Central memory CD8-positive, alpha-beta T cell (primary cell): ENCODE measurements around the gene COX7B2.

ENCODE experiments used
- ATAC-seq: fragments of 150-1000 bp; cut with Tn5 transposase; replicated peaks from 2 replicates; pipeline ENCODE4 v1.10.0; 2022; ENCODE audit warnings: mild to moderate bottlenecking, moderate FRiP score, moderate number of reproducible peaks; ENCODE audit not compliant: poor library complexity, severe bottlenecking; ENCODE audit errors: extremely low read depth
- DNase-seq, 2 donors: peaks; one replicate each; pipeline ENCODE4 v3.0.0; 2021; ENCODE audit warnings: low spot score in 2 of 2
- H3K27ac Mint-ChIP-seq: one replicate; pipeline ENCODE4 v1.8.0; 2022; ENCODE audit warnings: low read depth, mild to moderate bottlenecking, moderate library complexity, mixed read lengths
- H3K27me3 Mint-ChIP-seq: one replicate; pipeline ENCODE4 v1.8.0; 2022; ENCODE audit warnings: mixed read lengths
- H3K36me3 Mint-ChIP-seq: one replicate; pipeline ENCODE4 v1.8.0; 2022; ENCODE audit warnings: mild to moderate bottlenecking, moderate library complexity, mixed read lengths; ENCODE audit not compliant: insufficient read depth
- H3K4me1 Mint-ChIP-seq: one replicate; pipeline ENCODE4 v1.8.0; 2022; ENCODE audit warnings: mixed read lengths
- H3K4me3 Mint-ChIP-seq: one replicate; pipeline ENCODE4 v1.8.0; 2022; ENCODE audit warnings: mild to moderate bottlenecking, moderate library complexity, mixed read lengths
- H3K9me3 Mint-ChIP-seq: one replicate; pipeline ENCODE4 v1.8.0; 2022; ENCODE audit warnings: mixed read lengths

Gene COX7B2

GRCh38 chr4:46934726-46935125 lies 25.7 kb upstream of the COX7B2 start:
- ATAC-seq (no peak), DNase-seq (no peak)
- Mint-ChIP-seq H3K27ac (no peak overlapping the region), H3K4me3 (no peak overlapping the region), H3K4me1 (no peaks in the 10 kb centered on the region), H3K27me3 (peaks cover 17% of the 10 kb centered on the region), H3K36me3 (no peaks in the 10 kb centered on the region), H3K9me3 (no peaks in the 10 kb centered on the region)

GRCh38 chr4:46933686-46934085 lies 24.6 kb upstream of the COX7B2 start:
- H3K4me3 Mint-ChIP-seq: no peak overlapping the region
- peaks cover 17% of the 10 kb centered on the region for H3K27me3 Mint-ChIP-seq
- H3K4me1 Mint-ChIP-seq: no peaks in the 10 kb centered on the region
- no peaks in the 10 kb centered on the region for H3K36me3 Mint-ChIP-seq
- no peak for DNase-seq
- no peak for ATAC-seq
- H3K27ac Mint-ChIP-seq: no peak overlapping the region
- H3K9me3 Mint-ChIP-seq: no peaks in the 10 kb centered on the region

GRCh38 chr4:46931981-46932380 lies 22.9 kb upstream of the COX7B2 start:
- Mint-ChIP-seq H3K4me3 (no peak overlapping the region), H3K4me1 (no peaks in the 10 kb centered on the region), H3K36me3 (no peaks in the 10 kb centered on the region), H3K27ac (no peak overlapping the region), H3K27me3 (peaks cover 31% of the 10 kb centered on the region), H3K9me3 (no peaks in the 10 kb centered on the region)
- ATAC-seq (no peak), DNase-seq (no peak)

- H3K4me3 Mint-ChIP-seq: no peak overlapping the region
- no peak for ATAC-seq
These were observed 21.8 kb upstream of the COX7B2 start for GRCh38 chr4:46930891-46931290.

GRCh38 chr4:46927201-46927600 lies 18.2 kb upstream of the COX7B2 start:
- Mint-ChIP-seq H3K36me3 (no peaks in the 10 kb centered on the region), H3K9me3 (no peaks in the 10 kb centered on the region), H3K27ac (no peak overlapping the region), H3K4me1 (no peaks in the 10 kb centered on the region), H3K27me3 (peaks cover 31% of the 10 kb centered on the region), H3K4me3 (no peak overlapping the region)
- no peak for DNase-seq
- no peak for ATAC-seq

More at GRCh38 chr4:46930891-46931290, 21.8 kb upstream of the COX7B2 start:
- H3K9me3 Mint-ChIP-seq: no peaks in the 10 kb centered on the region
- H3K27me3 Mint-ChIP-seq: peaks cover 38% of the 10 kb centered on the region
- H3K36me3 Mint-ChIP-seq: no peaks in the 10 kb centered on the region
- no peak for DNase-seq
- H3K4me1 Mint-ChIP-seq: no peaks in the 10 kb centered on the region
- H3K27ac Mint-ChIP-seq: no peak overlapping the region

- ATAC-seq (no peak), DNase-seq (no peak)
- no peak overlapping the region for H3K4me3 Mint-ChIP-seq
- H3K36me3 Mint-ChIP-seq: no peaks in the 10 kb centered on the region
- no peaks in the 10 kb centered on the region for H3K4me1 Mint-ChIP-seq
- H3K27me3 Mint-ChIP-seq: peaks cover 21% of the 10 kb centered on the region
- H3K9me3 Mint-ChIP-seq: no peaks in the 10 kb centered on the region
- H3K27ac Mint-ChIP-seq: no peak overlapping the region
These were observed 15.9 kb upstream of the COX7B2 start for GRCh38 chr4:46924789-46925529.

GRCh38 chr4:46922205-46922604 lies 13.2 kb upstream of the COX7B2 start:
- Mint-ChIP-seq H3K27me3 (peaks cover 9% of the 10 kb centered on the region), H3K27ac (no peak overlapping the region), H3K9me3 (no peaks in the 10 kb centered on the region), H3K4me1 (no peaks in the 10 kb centered on the region), H3K36me3 (no peaks in the 10 kb centered on the region), H3K4me3 (no peak overlapping the region)
- ATAC-seq (no peak), DNase-seq (no peak)

GRCh38 chr4:46908148-46908547 lies 897 bp downstream of the COX7B2 start:
- no peaks in the 10 kb centered on the region for H3K36me3 Mint-ChIP-seq
- H3K4me1 Mint-ChIP-seq: no peaks in the 10 kb centered on the region
- DNase-seq (no peak), ATAC-seq (no peak)
- no peak overlapping the region for H3K27ac Mint-ChIP-seq
- no peaks in the 10 kb centered on the region for H3K9me3 Mint-ChIP-seq
- H3K4me3 Mint-ChIP-seq: no peak overlapping the region
- no peaks in the 10 kb centered on the region for H3K27me3 Mint-ChIP-seq

GRCh38 chr4:46900082-46900481 lies 9.0 kb downstream of the COX7B2 start:
- Mint-ChIP-seq H3K27me3 (no peaks in the 10 kb centered on the region), H3K36me3 (peaks cover 2% of the 10 kb centered on the region), H3K9me3 (no peaks in the 10 kb centered on the region), H3K27ac (no peak overlapping the region), H3K4me3 (no peak overlapping the region), H3K4me1 (no peaks in the 10 kb centered on the region)
- no peak for ATAC-seq
- DNase-seq: no peak

- DNase-seq (no peak), ATAC-seq (no peak)
- Mint-ChIP-seq H3K4me1 (no peaks in the 10 kb centered on the region), H3K4me3 (no peak overlapping the region), H3K36me3 (peaks cover 2% of the 10 kb centered on the region), H3K27ac (no peak overlapping the region), H3K27me3 (no peaks in the 10 kb centered on the region), H3K9me3 (no peaks in the 10 kb centered on the region)
These were observed 14.2 kb downstream of the COX7B2 start for GRCh38 chr4:46894826-46895225.

- Mint-ChIP-seq H3K36me3 (no peaks in the 10 kb centered on the region), H3K9me3 (no peaks in the 10 kb centered on the region), H3K27me3 (peaks cover 19% of the 10 kb centered on the region), H3K4me3 (no peak overlapping the region), H3K27ac (no peak overlapping the region), H3K4me1 (no peaks in the 10 kb centered on the region)
- DNase-seq: no peak
- ATAC-seq: no peak
These were observed 19.0 kb downstream of the COX7B2 start for GRCh38 chr4:46890056-46890455.

GRCh38 chr4:46889410-46889809 lies 19.6 kb downstream of the COX7B2 start:
- Mint-ChIP-seq H3K4me1 (no peaks in the 10 kb centered on the region), H3K9me3 (no peaks in the 10 kb centered on the region), H3K4me3 (no peak overlapping the region), H3K27ac (no peak overlapping the region), H3K27me3 (peaks cover 24% of the 10 kb centered on the region), H3K36me3 (no peaks in the 10 kb centered on the region)
- no peak for DNase-seq
- ATAC-seq: no peak

- H3K27me3 Mint-ChIP-seq: peaks cover 27% of the 10 kb centered on the region
- ATAC-seq (no peak), DNase-seq (no peak)
- no peaks in the 10 kb centered on the region for H3K9me3 Mint-ChIP-seq
- no peak overlapping the region for H3K4me3 Mint-ChIP-seq
- no peaks in the 10 kb centered on the region for H3K36me3 Mint-ChIP-seq
- H3K27ac Mint-ChIP-seq: no peak overlapping the region
- H3K4me1 Mint-ChIP-seq: no peaks in the 10 kb centered on the region
These were observed 22.3 kb downstream of the COX7B2 start for GRCh38 chr4:46886711-46887110.
